GM18951 (cell line): Measurements from ENCODE around the gene OCEL1.

Experiments used
- POLR2A ChIP-seq: IDR thresholded peaks from 4 replicates; pipeline ENCODE4 v1.6.1; 2011; ENCODE audit warnings: mild to moderate bottlenecking; ENCODE audit not compliant: insufficient read length, insufficient read depth; ENCODE audit errors: extremely low read depth
- in situ Hi-C: fragments of 300-500 bp; cut with MboI; formaldehyde crosslinking; loops from one replicate; pipeline ENCODE4 v1.12.0; 2022; ENCODE audit warnings: low sequenced_read_pairs, mixed read lengths, inconsistent platforms; ENCODE audit not compliant: unreplicated experiment

Gene OCEL1

GRCh38 chr19:17215127-17215971, 10.7 kb upstream of the OCEL1 start, which contains the start of gene USE1:
USE1 (plus strand) TSS chr19:17215357; CDS start chr19:17215406, 49 bp downstream.
- peak; percentile 84 for TF ChIP-seq POLR2A
- in situ Hi-C loops, result no loop called here

DNA sequence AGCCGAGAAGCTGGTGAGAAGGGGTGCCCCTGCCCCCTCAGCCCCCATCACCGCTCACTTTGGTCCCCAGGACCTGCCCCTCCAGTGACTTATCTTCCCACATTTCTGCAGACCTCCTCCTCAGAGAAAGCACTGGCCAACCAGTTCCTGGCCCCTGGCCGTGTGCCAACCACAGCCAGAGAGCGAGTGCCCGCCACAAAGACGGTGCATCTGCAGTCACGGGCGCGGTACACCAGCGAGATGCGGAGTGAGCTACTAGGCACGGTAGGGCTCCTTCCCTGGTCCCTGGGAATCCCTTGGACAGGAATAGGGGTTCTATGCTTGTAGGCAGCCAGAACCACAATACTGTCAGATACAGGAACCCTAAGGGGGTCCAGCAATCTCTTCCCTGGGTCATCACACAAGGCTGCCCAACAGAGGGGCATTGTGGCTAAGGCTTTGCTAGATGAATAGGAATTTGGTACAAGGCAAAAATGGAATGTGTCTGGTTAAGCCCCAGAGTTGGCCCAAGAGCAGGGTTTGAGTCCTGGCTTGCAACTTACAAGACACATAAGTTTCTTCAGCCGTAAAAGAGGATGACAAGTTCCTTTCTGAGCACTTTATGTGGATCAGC, 9.9 kb upstream of the OCEL1 start:
- in situ Hi-C loops, result no loop called here
- TF ChIP-seq POLR2A, result no peak

DNA sequence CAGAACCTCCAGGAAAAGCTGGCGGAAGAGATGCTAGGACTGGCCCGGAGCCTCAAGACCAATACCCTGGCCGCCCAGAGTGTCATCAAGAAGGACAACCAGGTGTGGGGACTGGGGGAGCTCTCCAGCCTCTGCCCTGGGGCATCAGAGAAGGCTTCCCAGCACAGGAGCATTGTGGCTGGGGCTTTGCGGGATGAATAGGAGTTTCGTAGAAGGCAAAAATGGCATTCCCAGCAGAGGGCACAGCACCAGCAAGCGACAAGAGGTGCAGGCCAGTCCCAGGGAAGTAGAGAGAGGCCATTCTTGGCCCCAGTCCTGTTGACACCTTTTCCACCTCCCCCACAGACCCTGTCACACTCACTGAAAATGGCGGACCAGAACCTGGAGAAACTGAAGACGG, 6.7 kb upstream of the OCEL1 start:
- in situ Hi-C loops, result no loop called here
- TF ChIP-seq POLR2A, result no peak

GRCh38 chr19:17220207-17220758, 5.7 kb upstream of the OCEL1 start:
- TF ChIP-seq POLR2A, result no peak
- in situ Hi-C loops, result no loop called here

DNA sequence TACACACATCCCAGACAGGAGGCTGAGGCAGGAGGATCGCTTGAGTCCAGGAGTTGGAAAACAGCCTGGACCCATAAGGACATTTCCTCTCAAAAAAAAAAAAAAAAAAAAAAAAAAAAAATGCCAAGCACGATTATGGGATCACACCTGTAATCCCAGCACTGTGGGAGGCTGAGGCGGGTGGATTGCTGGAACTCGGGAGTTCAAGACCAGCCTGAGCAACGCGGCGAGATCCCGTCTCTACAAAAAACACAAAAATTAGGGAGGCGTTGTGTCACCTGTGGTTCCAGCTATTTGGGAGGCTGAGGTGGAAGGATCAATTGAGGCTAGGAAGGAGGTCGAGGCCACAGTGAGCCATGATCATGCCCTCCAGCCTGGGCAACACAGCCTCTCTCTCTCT, 973 bp upstream of the OCEL1 start:
- TF ChIP-seq POLR2A, result no peak
- in situ Hi-C loops, result no loop called here

- no peak for TF ChIP-seq POLR2A
- in situ Hi-C loops, result no loop called here
Observed at GRCh38 chr19:17227798-17228367, 1.9 kb downstream of the OCEL1 start.

DNA sequence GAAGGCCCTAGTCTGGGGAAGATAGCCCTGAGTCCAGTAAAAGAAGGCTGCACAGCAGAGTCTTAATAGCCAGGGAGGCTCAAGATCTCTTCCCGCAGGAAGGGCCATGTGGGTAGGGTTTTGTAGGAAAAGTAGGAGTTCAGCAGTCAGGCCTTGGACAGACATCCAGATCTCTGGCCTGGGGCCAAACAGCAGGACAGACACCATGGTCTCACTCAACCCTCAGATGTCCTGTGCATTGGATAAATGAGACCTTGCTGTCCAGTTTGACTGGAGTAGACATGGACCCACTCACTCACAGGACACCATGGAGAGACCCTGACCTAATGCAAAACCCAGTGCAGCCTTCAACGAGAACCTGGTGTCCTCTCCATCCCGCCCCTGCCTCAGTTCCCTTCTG, 3.9 kb downstream of the OCEL1 start:
- in situ Hi-C loops, result no loop called here
- no peak for TF ChIP-seq POLR2A

GRCh38 chr19:17232258-17232657, 6.2 kb downstream of the OCEL1 start:
- TF ChIP-seq POLR2A, result no peak

GRCh38 chr19:17234911-17235299, 8.9 kb downstream of the OCEL1 start:
- in situ Hi-C loops, result no loop called here
- TF ChIP-seq POLR2A, result peak; percentile 29

More at GRCh38 chr19:17232258-17232657, 6.2 kb downstream of the OCEL1 start:
- in situ Hi-C loops, result no loop called here

DNA sequence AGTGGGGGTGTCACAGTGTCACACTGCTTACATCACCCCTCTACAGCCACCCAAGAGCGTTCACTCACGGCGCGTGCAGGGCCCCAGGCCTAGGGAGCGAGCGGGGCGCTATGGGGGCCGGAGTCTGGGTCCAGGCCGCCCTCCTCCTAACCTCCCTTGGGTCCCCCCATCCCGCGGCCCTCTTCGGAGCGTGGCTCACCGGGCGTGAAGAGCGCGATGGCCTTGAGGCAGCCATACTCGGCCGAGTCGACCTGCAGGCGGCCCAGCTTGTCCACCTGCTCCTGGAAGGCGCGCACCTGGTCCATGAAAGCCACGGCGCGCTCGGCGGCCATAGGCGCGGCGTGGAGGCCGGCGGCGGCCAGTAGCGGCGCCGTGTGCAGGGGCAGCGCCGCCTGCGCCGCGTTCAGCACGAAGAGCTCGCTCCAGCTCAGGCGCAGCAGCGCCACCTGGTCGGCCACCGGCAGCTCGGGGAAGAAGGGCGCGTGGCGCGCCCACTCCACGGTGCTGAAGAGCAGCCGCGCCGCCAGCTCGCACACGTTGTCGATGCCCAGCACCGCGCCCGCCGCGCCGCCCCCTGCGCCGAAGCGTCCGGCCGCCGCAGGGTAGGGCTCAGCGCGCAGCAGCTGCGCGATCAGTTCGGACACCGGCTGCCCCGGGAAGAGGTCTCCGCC, 9.4 kb downstream of the OCEL1 start:
- in situ Hi-C loops, result no loop called here
- no peak for TF ChIP-seq POLR2A

GRCh38 chr19:17235971-17236777, 10.1 kb downstream of the OCEL1 start:
- peak; percentile 44 for TF ChIP-seq POLR2A
- in situ Hi-C loops, result no loop called here

GRCh38 chr19:17236811-17237543, 11.0 kb downstream of the OCEL1 start:
- in situ Hi-C loops, result no loop called here
- TF ChIP-seq POLR2A, result no peak
